Activated B cell treated with CpG ODN at 0.5 μM for 24 hours (primary cell): ENCODE results near the gene CCPG1. TPM values are rescaled to one million over a fixed set of nuclear protein-coding genes. Genes with fewer than 3 reads are reported as not detected.

ENCODE experiments used
- ATAC-seq: fragments of 200-7000 bp; cut with Tn5 transposase; one replicate; pipeline ENCODE4 v1.10.0; 2021; ENCODE audit warnings: low read depth, mild to moderate bottlenecking, moderate library complexity
- CTCF ChIA-PET: fragments of 350-600 bp; sonication (Branson Sonifier 250); formaldehyde crosslinking; loops from one replicate; lab custom pipeline; 2021; ENCODE audit warnings: antibody characterized with exemption; lab: Charles Lee
- POLR2A ChIA-PET: fragments of 350-600 bp; sonication (Branson Sonifier 250); formaldehyde crosslinking; loops from one replicate; lab custom pipeline; 2021; ENCODE audit warnings: antibody characterized with exemption; lab: Charles Lee
- DNase-seq: peaks from one replicate; pipeline ENCODE4 v3.0.0; 2022
- H3K27ac Mint-ChIP-seq: one replicate; pipeline ENCODE4 v1.8.0; 2020; ENCODE audit warnings: mixed read lengths
- H3K27me3 Mint-ChIP-seq: one replicate; pipeline ENCODE4 v1.8.0; 2021; ENCODE audit warnings: mixed read lengths
- H3K36me3 Mint-ChIP-seq: one replicate; pipeline ENCODE4 v1.8.0; 2021; ENCODE audit warnings: low read depth, mixed read lengths
- H3K4me1 Mint-ChIP-seq: one replicate; pipeline ENCODE4 v1.8.0; 2021; ENCODE audit warnings: mixed read lengths
- H3K4me3 Mint-ChIP-seq: one replicate; pipeline ENCODE4 v1.8.0; 2020; ENCODE audit warnings: mild to moderate bottlenecking, mixed read lengths
- H3K9me3 Mint-ChIP-seq: one replicate; pipeline ENCODE4 v1.8.0; 2020; ENCODE audit warnings: mixed read lengths
- CTCF ChIP-seq: fragments of 200-600 bp; IDR thresholded peaks from one replicate; pipeline ENCODE4 v1.8.0; 2022; ENCODE audit warnings: antibody characterized with exemption, mild to moderate bottlenecking
- intact Hi-C: fragments of 100-400 bp; cut with micrococcal nuclease; formaldehyde crosslinking; loops from one replicate; pipeline ENCODE4 v1.15.1; 2024
- total RNA-seq: library from RNA; stranded (reverse); gene quantifications from 2 replicates; pipeline ENCODE4 v1.2.3, GENCODE V29; 2022

Gene CCPG1
- total RNA-seq, 1 donor from 2014 or later: 16.2 TPM

GRCh38 chr15:55353025-55353424 lies 55.1 kb downstream of the CCPG1 start:
- Mint-ChIP-seq H3K36me3 (peaks cover 60% of the 10 kb centered on the region), H3K27me3 (no peaks in the 10 kb centered on the region), H3K4me3 (no peak overlapping the region), H3K4me1 (no peaks in the 10 kb centered on the region), H3K9me3 (no peaks in the 10 kb centered on the region), H3K27ac (no peak overlapping the region)
- intact Hi-C loops: no loop called here
- no peak for TF ChIP-seq CTCF
- DNase-seq (no peak), ATAC-seq (no peak)
- ChIA-PET POLR2A (no interaction called here), CTCF (no interaction called here)

GRCh38 chr15:55349282-55349681 lies 58.9 kb downstream of the CCPG1 start:
- ChIA-PET POLR2A (no interaction called here), CTCF (no interaction called here)
- no peak for TF ChIP-seq CTCF
- Mint-ChIP-seq H3K27ac (no peak overlapping the region), H3K27me3 (no peaks in the 10 kb centered on the region), H3K4me1 (no peaks in the 10 kb centered on the region), H3K9me3 (no peaks in the 10 kb centered on the region), H3K4me3 (no peak overlapping the region), H3K36me3 (peaks cover 56% of the 10 kb centered on the region)
- ATAC-seq (no peak), DNase-seq (no peak)
- intact Hi-C loops: no loop called here

- Mint-ChIP-seq H3K36me3 (peaks cover 64% of the 10 kb centered on the region), H3K27me3 (no peaks in the 10 kb centered on the region), H3K27ac (no peak overlapping the region), H3K4me1 (no peaks in the 10 kb centered on the region), H3K4me3 (no peak overlapping the region), H3K9me3 (no peaks in the 10 kb centered on the region)
- intact Hi-C loops: no loop called here
- TF ChIP-seq CTCF: no peak
- DNase-seq: no peak
- ATAC-seq: no peak
- CTCF ChIA-PET: no interaction called here
- POLR2A ChIA-PET: interaction anchor here (0.6 kb wide), 1 partner anchor 29 kb away, joined by 3 read pairs; no protein-coding TSS in a partner anchor
Measured at GRCh38 chr15:55348281-55348778, 59.8 kb downstream of the CCPG1 start.

GRCh38 chr15:55344206-55344605 lies 64.0 kb downstream of the CCPG1 start:
- H3K36me3 Mint-ChIP-seq: peaks cover 65% of the 10 kb centered on the region
- intact Hi-C loops: no loop called here
- ChIA-PET POLR2A (no interaction called here), CTCF (no interaction called here)
- H3K9me3 Mint-ChIP-seq: no peaks in the 10 kb centered on the region
- peak overlapping the region; percentile 12 for H3K27ac Mint-ChIP-seq
- H3K4me3 Mint-ChIP-seq: no peak overlapping the region
- no peaks in the 10 kb centered on the region for H3K4me1 Mint-ChIP-seq
- DNase-seq (no peak), ATAC-seq (no peak)
- no peaks in the 10 kb centered on the region for H3K27me3 Mint-ChIP-seq
- no peak for TF ChIP-seq CTCF

- no peak overlapping the region for H3K27ac Mint-ChIP-seq
- intact Hi-C loops: no loop called here
- TF ChIP-seq CTCF: no peak
- no peaks in the 10 kb centered on the region for H3K27me3 Mint-ChIP-seq
- ATAC-seq: no peak
- H3K9me3 Mint-ChIP-seq: no peaks in the 10 kb centered on the region
- H3K4me3 Mint-ChIP-seq: no peak overlapping the region
- peaks cover 69% of the 10 kb centered on the region for H3K36me3 Mint-ChIP-seq
- ChIA-PET CTCF (no interaction called here), POLR2A (no interaction called here)
- H3K4me1 Mint-ChIP-seq: no peaks in the 10 kb centered on the region
- DNase-seq: no peak
Measured at GRCh38 chr15:55343168-55343567, 65.0 kb downstream of the CCPG1 start.
